CD14-positive monocyte (primary cell): Measurements from ENCODE around the gene MOB3B. TPM values are rescaled to one million over a fixed set of nuclear protein-coding genes. Genes with fewer than 3 reads are reported as not detected.

Source experiments
- DNase-seq, 3 donors: peaks; one replicate each; pipeline ENCODE4 v3.0.0-alpha.2; 2011 to 2022
- H2AFZ ChIP-seq: 2 replicates; pipeline ENCODE4 v1.6.0; 2012; ENCODE audit warnings: mild to moderate bottlenecking, low read depth, low read length, inconsistent platforms; ENCODE audit not compliant: insufficient read depth, poor library complexity, severe bottlenecking
- H3K27ac ChIP-seq, 2 donors: 1 replicate in 1 of 2; 2 replicates in 1 of 2; pipeline ENCODE4 v1.5.1; 2012 to 2013; ENCODE audit warnings: low read length in 2 of 2, control low read depth in 1 of 2, inconsistent platforms in 1 of 2, low read depth in 1 of 2, mild to moderate bottlenecking in 1 of 2
- H3K27me3 ChIP-seq, 2 donors: one replicate each; pipeline versions ENCODE4 v1.6.0 to v1.6.1; 2011 to 2013; ENCODE audit warnings: low read length in 2 of 2; ENCODE audit not compliant: control insufficient read depth in 2 of 2, insufficient read depth in 2 of 2
- H3K36me3 ChIP-seq, 2 donors: replicated peaks in 1 of 2; 1 replicate in 1 of 2; 2 replicates in 1 of 2; pipeline versions ENCODE4 v1.5.1 to v1.6.1; 2012 to 2013; ENCODE audit warnings: low read length in 2 of 2, control low read depth in 1 of 2, inconsistent platforms in 1 of 2, mild to moderate bottlenecking in 1 of 2; ENCODE audit not compliant: insufficient read depth in 2 of 2, control insufficient read depth in 1 of 2
- H3K4me1 ChIP-seq, 2 donors: 1 replicate in 1 of 2; 2 replicates in 1 of 2; pipeline versions ENCODE4 v1.5.1 to v1.6.1; 2012 to 2013; ENCODE audit warnings: low read length in 2 of 2, control low read depth in 1 of 2, inconsistent platforms in 1 of 2, mild to moderate bottlenecking in 1 of 2, moderate library complexity in 1 of 2; ENCODE audit not compliant: insufficient read depth in 2 of 2, control insufficient read depth in 1 of 2
- H3K4me2 ChIP-seq: replicated peaks from 2 replicates; pipeline ENCODE3; 2012; ENCODE audit warnings: low read length, moderate library complexity, mild to moderate bottlenecking; ENCODE audit not compliant: poor library complexity, severe bottlenecking; ENCODE audit errors: extremely low read depth
- H3K4me3 ChIP-seq, 3 experiments: fragments of 200-600 bp in 1 of 3; sonication (generic) in 1 of 3; replicated peaks in 1 of 3; 1 replicate in 2 of 3; 2 replicates in 1 of 3; pipeline ENCODE4 v1.5.1; 2011 to 2013; ENCODE audit warnings: low read length in 3 of 3, mild to moderate bottlenecking in 3 of 3, control low read depth in 2 of 3, low read depth in 2 of 3, inconsistent platforms in 1 of 3, moderate library complexity in 1 of 3
- H3K79me2 ChIP-seq: 2 replicates; pipeline ENCODE4 v1.6.0; 2012; ENCODE audit warnings: mild to moderate bottlenecking, control low read depth, inconsistent platforms, low read length, moderate library complexity; ENCODE audit not compliant: insufficient read depth
- H3K9ac ChIP-seq: 2 replicates; pipeline ENCODE4 v1.6.0; 2017; ENCODE audit warnings: low read length, mild to moderate bottlenecking; ENCODE audit not compliant: insufficient read depth, poor library complexity, severe bottlenecking
- H3K9me3 ChIP-seq, 2 donors: replicated peaks in 1 of 2; 1 replicate in 1 of 2; 2 replicates in 1 of 2; pipeline versions ENCODE4 v1.5.1 to v1.6.1; 2012 to 2013; ENCODE audit warnings: low read length in 2 of 2, control low read depth in 1 of 2; ENCODE audit not compliant: control insufficient read depth in 1 of 2, insufficient read depth in 1 of 2
- H4K20me1 ChIP-seq: 2 replicates; pipeline ENCODE4 v1.6.0; 2012; ENCODE audit warnings: mild to moderate bottlenecking, low read length, control low read depth, moderate library complexity; ENCODE audit not compliant: insufficient read depth
- H3K27ac Mint-ChIP-seq, 7 donors: one replicate each; pipeline ENCODE4 v1.8.0; 2020; ENCODE audit warnings: mild to moderate bottlenecking in 7 of 7, mixed read lengths in 7 of 7, moderate library complexity in 6 of 7, inconsistent platforms in 2 of 7
- H3K27me3 Mint-ChIP-seq, 3 donors: one replicate each; pipeline ENCODE4 v1.8.0; 2021 to 2022; ENCODE audit warnings: low read depth in 3 of 3, mild to moderate bottlenecking in 3 of 3, mixed read lengths in 3 of 3, moderate library complexity in 3 of 3, inconsistent platforms in 1 of 3
- H3K36me3 Mint-ChIP-seq, 2 donors: one replicate each; pipeline ENCODE4 v1.8.0; 2020; ENCODE audit warnings: mixed read lengths in 2 of 2, inconsistent platforms in 1 of 2, mild to moderate bottlenecking in 1 of 2
- H3K4me1 Mint-ChIP-seq: one replicate; pipeline ENCODE4 v1.8.0; 2020; ENCODE audit warnings: mild to moderate bottlenecking, mixed read lengths
- H3K4me3 Mint-ChIP-seq, 2 donors: one replicate each; pipeline ENCODE4 v1.8.0; 2020; ENCODE audit warnings: mild to moderate bottlenecking in 2 of 2, mixed read lengths in 2 of 2, moderate library complexity in 1 of 2
- H3K9me3 Mint-ChIP-seq, 7 donors: one replicate each; pipeline ENCODE4 v1.8.0; 2020 to 2022; ENCODE audit warnings: mixed read lengths in 7 of 7, mild to moderate bottlenecking in 6 of 7, moderate library complexity in 6 of 7, inconsistent platforms in 2 of 7
- CTCF ChIP-seq: fragments of 200-600 bp; IDR thresholded peaks from one replicate; pipeline ENCODE4 v1.8.0; 2022; ENCODE audit warnings: antibody characterized with exemption, mild to moderate bottlenecking
- WGBS: methylation state at CpG from one replicate; pipeline ENCODE4 v1.1.5; 2013; ENCODE audit warnings: missing lambda C conversion rate; ENCODE audit not compliant: insufficient coverage; 5-methylcytosine and 5-hydroxymethylcytosine counted together
- intact Hi-C, 2 donors: fragments of 100-400 bp; cut with micrococcal nuclease; formaldehyde crosslinking; loops; one replicate each; pipeline versions ENCODE4 v1.15.0 to v1.15.1; 2023
- polyA plus RNA-seq, 3 donors: library from polyadenylated mRNA; depleted of rRNA in 1 of 3; unstranded in 2 of 3; stranded (reverse) in 1 of 3; fragments of 300-500 nt in 2 of 3; fragments of >200 nt in 1 of 3; fragmentation: Illumina TruSeq in 2 of 3; gene quantifications; 1 replicate in 2 of 3; 2 replicates in 1 of 3; pipeline ENCODE4 v1.2.3, GENCODE V29; 2012 to 2021

MOB3B gene
- polyA plus RNA-seq, 3 donors = 1.2 to 2.2 (median 1.4) TPM

- no peak overlapping the region for H2AFZ ChIP-seq
- H3K4me1 Mint-ChIP-seq = peaks cover 4% of the 10 kb centered on the region
- no peak for TF ChIP-seq CTCF
- no peak overlapping the region for H3K27ac ChIP-seq
- H3K4me3 Mint-ChIP-seq = no peak overlapping the region
- H3K27me3 ChIP-seq = no peaks in the 10 kb centered on the region
- H3K9me3 ChIP-seq = no peaks in the 10 kb centered on the region
- H3K4me1 ChIP-seq = no peaks in the 10 kb centered on the region
- no peak overlapping the region for H3K4me2 ChIP-seq
- peaks cover 3 to 4% of the 10 kb centered on the region in 2 donors for H3K36me3 Mint-ChIP-seq
- H3K9me3 Mint-ChIP-seq = peaks cover 0 to 9% (median 0%) of the 10 kb centered on the region in 7 donors
- no peaks in the 10 kb centered on the region for H3K79me2 ChIP-seq
- peaks cover 0 to 2% (median 0%) of the 10 kb centered on the region in 3 donors for H3K27me3 Mint-ChIP-seq
- no peak overlapping the region for H3K4me3 ChIP-seq
- 83% methylated on average over 3 of the region's 4 CpGs for WGBS
- H4K20me1 ChIP-seq = no peaks in the 10 kb centered on the region
- no peak for DNase-seq
- intact Hi-C loops = no loop called here
- no peak overlapping the region for H3K27ac Mint-ChIP-seq
- no peak overlapping the region for H3K9ac ChIP-seq
- no peaks in the 10 kb centered on the region for H3K36me3 ChIP-seq
Observed at GRCh38 chr9:27414220-27414761, 115.3 kb downstream of the MOB3B start.

DNA sequence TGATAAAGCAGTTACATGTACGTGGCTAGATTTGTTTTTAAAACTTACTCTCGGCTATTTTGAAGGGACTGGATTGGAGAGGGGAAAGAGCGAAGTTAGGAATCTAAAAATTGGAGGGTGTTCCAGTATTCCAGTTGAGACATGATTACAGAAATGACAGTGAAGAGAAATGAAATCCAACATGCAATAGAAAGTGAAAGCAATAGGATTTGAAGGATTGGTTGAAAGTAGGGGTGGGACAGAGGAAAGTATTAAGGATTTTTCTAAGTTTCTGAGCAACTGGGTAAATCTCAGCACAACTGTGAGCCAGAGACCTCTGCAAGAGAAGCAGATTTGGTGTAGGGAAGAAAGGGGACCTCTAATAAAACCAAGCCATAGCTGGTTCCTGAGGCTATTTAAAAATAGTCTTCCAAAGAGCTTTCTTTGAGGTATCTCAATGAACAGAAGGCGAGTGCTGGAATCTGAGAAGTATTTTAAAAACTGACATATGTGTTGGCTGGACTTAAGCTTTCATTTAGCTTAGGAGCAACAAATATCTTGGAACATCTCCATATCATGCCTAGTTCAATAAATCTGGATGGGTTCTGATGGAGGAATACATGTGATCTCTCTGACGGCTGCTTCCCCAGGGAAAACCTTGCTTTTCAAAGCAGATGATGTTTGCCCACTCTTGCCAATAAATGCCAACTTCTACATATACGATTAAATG, 115.9 kb downstream of the MOB3B start:
- peaks cover 0 to 6% (median 0%) of the 10 kb centered on the region in 7 donors for H3K9me3 Mint-ChIP-seq
- Histone ChIP-seq H3K4me2 (no peak overlapping the region), H3K4me1 (no peaks in the 10 kb centered on the region), H3K9ac (no peak overlapping the region), H3K79me2 (no peaks in the 10 kb centered on the region), H3K27ac (no peak overlapping the region), H3K4me3 (no peak overlapping the region), H2AFZ (no peak overlapping the region), H3K9me3 (no peaks in the 10 kb centered on the region), H3K27me3 (no peaks in the 10 kb centered on the region), H3K36me3 (no peaks in the 10 kb centered on the region), H4K20me1 (no peaks in the 10 kb centered on the region)
- WGBS = 96% methylated on average over 4 of the region's 6 CpGs
- TF ChIP-seq CTCF = no peak
- peaks cover 0 to 4% of the 10 kb centered on the region in 2 donors for H3K36me3 Mint-ChIP-seq
- H3K27ac Mint-ChIP-seq = no peak overlapping the region
- no peak overlapping the region for H3K4me3 Mint-ChIP-seq
- no peak for DNase-seq
- peaks cover 0 to 2% (median 0%) of the 10 kb centered on the region in 3 donors for H3K27me3 Mint-ChIP-seq
- intact Hi-C loops = no loop called here
- peaks cover 4% of the 10 kb centered on the region for H3K4me1 Mint-ChIP-seq
